Measurements from ENCODE around the gene SH3PXD2A.
A peak's percentile ranks its signal among the peaks of the same experiment; 100 is the strongest.

Gene SH3PXD2A

DNA sequence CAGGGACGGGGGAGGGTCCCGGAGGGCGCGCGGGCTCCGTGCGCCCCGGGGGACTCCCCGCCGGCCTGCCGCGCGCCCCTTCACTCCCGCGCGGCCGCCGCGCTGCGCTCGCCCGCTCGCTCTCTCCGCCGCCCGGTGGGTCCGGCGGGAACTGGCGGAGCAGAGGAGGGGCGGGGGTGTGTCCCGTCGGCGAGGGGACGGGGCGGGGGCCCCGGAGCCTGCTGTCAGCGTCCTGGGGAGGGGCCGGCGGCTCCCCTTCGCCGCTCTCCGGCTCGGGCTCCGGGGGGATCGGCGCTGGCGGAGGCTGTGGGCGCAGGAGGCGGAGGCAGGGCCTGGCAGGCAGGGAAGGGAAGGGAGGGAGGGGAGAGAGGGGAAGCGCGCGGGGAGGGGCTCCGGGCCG is at the start of gene SH3PXD2A:
SH3PXD2A (minus strand) TSS at position 153 of the 400 bp plus-strand sequence. CDS start 310 bp downstream, outside the sequence.
- no peak for DNase-seq
- TF ChIP-seq GATA1 (IDR thresholded peaks at IDR 0.05; ENCODE audit: low read depth, low read length) (no peak), POLR2A (IDR thresholded peaks at IDR 0.05; ENCODE audit: low read length) (no peak)

- TF ChIP-seq GATA1 (IDR thresholded peaks at IDR 0.05; ENCODE audit: low read depth, low read length), result no peak
- no peak for TF ChIP-seq POLR2A (IDR thresholded peaks at IDR 0.05; ENCODE audit: low read length)
- no peak for DNase-seq
These were observed 45.9 kb upstream of the SH3PXD2A start for GRCh38 chr10:103901299-103901698.

- no peak for TF ChIP-seq GATA1 (IDR thresholded peaks at IDR 0.05; ENCODE audit: low read depth, low read length)
- no peak for TF ChIP-seq POLR2A (IDR thresholded peaks at IDR 0.05; ENCODE audit: low read length)
These were observed 43.9 kb upstream of the SH3PXD2A start for GRCh38 chr10:103899312-103899711.

DNA sequence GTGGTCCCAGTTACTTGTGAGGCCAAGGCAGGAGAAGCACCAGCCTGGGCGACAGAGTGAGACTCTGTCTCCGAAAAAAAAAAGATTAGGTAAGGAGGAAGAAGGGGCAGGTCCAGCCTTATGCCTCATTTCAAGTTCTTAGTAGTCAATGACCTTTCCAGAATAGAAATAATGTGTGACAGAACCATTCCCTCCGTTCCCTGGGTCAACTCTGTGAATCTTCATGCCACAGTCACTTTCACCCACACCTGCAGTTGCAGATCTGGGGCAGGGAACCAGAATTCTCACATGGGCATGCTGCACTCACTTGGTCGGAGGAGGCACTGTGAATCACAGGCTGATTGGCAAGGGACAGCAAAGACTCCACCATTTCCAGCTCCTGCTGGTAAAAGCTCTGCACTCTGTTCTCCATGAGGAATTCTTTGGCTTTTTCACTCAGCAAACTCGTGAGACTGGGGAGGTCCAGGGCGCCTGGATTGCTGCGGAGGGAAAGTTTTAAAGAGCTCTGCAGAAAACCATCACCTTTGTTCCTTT is 41.9 kb upstream of the SH3PXD2A start:
- TF ChIP-seq GATA1 (IDR thresholded peaks at IDR 0.05; ENCODE audit: low read depth, low read length) (no peak), POLR2A (IDR thresholded peaks at IDR 0.05; ENCODE audit: low read length) (no peak)
- no peak for DNase-seq

More at GRCh38 chr10:103899312-103899711, 43.9 kb upstream of the SH3PXD2A start:
- DNase-seq, result no peak

DNA sequence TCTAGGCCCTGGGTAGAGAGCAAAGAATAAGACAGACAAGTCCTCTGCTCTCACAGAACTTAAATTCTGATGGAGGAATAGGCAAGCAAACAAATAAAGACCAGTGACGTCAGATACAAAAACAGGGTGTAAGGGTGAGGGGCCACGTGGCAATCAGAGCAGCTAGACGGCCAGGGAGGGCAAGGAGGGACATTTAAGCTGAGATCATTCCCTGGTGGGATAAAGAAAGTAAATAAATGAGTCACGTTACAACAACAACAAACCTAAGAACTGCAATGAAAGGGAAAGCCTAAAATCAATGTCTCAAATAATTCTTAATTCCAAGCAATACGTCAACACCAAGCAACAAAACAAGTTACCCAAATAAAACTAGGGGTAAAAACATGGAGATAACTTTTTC is 40.8 kb upstream of the SH3PXD2A start:
- no peak for DNase-seq
- TF ChIP-seq POLR2A (IDR thresholded peaks at IDR 0.05; ENCODE audit: low read length) (no peak), GATA1 (IDR thresholded peaks at IDR 0.05; ENCODE audit: low read depth, low read length) (no peak)

DNA sequence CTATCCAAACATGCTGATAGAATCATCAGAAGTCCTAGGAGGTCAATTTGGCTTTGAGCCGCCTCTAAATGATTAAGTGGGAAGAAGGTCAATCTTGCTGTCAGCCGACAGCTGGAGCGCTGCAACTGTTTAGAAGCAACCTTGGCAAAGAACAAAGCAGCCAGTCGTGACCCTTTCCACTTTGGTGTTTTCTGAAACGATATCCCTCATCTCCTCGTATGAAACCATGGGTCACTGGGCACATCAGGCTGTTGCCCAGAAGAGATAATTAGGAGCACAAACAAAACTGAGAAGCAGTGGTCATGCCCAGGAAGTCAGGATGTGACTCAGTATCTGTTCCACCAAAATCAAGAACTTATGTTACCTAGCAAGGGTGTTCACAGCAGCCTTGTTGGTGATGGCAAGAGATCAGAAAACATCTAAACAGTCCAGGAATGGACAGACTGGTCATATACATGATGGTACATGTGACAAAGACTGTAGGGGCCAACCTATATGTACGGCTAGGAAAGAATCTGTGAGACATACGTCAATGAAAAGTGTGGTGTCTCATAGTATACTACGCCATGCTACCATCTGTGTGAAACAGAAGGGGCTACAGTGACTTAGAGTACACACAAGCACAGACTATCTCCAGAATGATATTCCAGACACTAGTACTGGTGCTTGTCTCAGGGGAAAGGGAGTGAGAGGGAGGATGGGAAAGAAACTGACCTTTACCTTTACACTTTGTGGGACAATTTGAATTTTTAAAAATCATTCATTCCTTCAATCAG is 40.2 kb upstream of the SH3PXD2A start:
- TF ChIP-seq GATA1 (IDR thresholded peaks at IDR 0.05; ENCODE audit: low read depth, low read length) (no peak), POLR2A (IDR thresholded peaks at IDR 0.05; ENCODE audit: low read length) (no peak)
- DNase-seq, result no peak

GRCh38 chr10:103894441-103894864 is 39.1 kb upstream of the SH3PXD2A start:
- TF ChIP-seq POLR2A (IDR thresholded peaks at IDR 0.05; ENCODE audit: low read length) (no peak), GATA1 (IDR thresholded peaks at IDR 0.05; ENCODE audit: low read depth, low read length) (no peak)
- no peak for DNase-seq

- TF ChIP-seq POLR2A (IDR thresholded peaks at IDR 0.05; ENCODE audit: low read length), result no peak
- TF ChIP-seq GATA1 (IDR thresholded peaks at IDR 0.05; ENCODE audit: low read depth, low read length), result no peak
- no peak for DNase-seq
These were observed 38.4 kb upstream of the SH3PXD2A start for GRCh38 chr10:103893817-103894216.

- DNase-seq, result no peak
- TF ChIP-seq POLR2A (IDR thresholded peaks at IDR 0.05; ENCODE audit: low read length), result no peak
- TF ChIP-seq GATA1 (IDR thresholded peaks at IDR 0.05; ENCODE audit: low read depth, low read length), result no peak
These were observed 36.8 kb upstream of the SH3PXD2A start for GRCh38 chr10:103892181-103892580.

- no peak for TF ChIP-seq GATA1 (IDR thresholded peaks at IDR 0.05; ENCODE audit: low read depth, low read length)
- no peak for TF ChIP-seq POLR2A (IDR thresholded peaks at IDR 0.05; ENCODE audit: low read length)
- DNase-seq, result no peak
These were observed 35.3 kb upstream of the SH3PXD2A start for GRCh38 chr10:103890688-103891087.

DNA sequence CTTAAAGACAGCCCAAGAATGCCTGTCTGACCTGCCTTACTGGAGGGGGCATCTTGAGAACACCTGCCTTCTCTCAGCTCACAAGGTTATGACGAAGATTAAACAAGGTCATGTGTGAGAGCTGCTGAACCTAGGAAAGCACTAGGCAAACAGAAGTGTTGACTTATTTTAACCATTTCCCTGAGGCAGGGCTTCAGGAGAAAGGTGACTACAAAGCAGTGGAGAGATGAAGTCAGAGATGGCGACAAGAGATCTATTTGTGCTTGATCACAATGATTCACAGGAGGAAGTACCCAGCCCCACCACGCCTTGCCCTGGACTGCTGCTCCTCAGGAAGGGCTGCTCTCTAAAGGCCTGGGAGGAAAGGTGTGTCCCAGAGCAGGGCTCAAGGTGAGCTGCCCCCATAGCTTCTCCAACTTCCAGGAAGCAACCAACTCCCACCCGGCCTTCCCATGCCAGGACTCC is 34.9 kb upstream of the SH3PXD2A start:
- no peak for DNase-seq
- TF ChIP-seq GATA1 (IDR thresholded peaks at IDR 0.05; ENCODE audit: low read depth, low read length), result no peak
- no peak for TF ChIP-seq POLR2A (IDR thresholded peaks at IDR 0.05; ENCODE audit: low read length)

DNA sequence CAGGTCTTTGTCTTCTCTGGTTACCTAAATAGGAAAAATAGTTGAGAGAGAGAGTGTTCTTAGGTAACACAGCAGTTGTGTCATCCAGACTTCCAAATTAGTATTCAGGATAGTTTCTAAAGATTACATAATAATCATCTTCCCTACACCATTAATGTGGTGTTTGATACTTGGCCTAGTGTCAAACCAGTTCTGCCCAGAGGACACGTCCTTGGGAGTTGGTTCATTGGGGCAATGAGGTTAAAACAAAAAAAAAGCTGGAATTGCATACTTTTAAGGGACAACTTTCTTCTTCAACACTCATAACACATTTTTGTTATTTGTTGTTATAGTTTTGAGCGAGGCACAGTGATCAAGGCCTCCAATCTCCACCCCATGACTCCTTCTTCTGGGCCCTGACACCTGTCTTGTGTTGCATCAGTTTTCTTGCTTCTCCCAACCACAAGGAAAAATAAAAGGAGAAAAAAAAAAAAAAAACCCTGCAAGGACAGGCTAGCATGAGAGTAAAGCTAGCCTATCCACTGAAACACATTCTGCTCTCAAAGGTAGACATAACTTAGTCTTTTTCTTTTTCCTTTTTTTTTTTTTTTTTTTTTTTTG is 33.8 kb upstream of the SH3PXD2A start:
- no peak for DNase-seq
- TF ChIP-seq GATA1 (IDR thresholded peaks at IDR 0.05; ENCODE audit: low read depth, low read length), result no peak
- no peak for TF ChIP-seq POLR2A (IDR thresholded peaks at IDR 0.05; ENCODE audit: low read length)

DNA sequence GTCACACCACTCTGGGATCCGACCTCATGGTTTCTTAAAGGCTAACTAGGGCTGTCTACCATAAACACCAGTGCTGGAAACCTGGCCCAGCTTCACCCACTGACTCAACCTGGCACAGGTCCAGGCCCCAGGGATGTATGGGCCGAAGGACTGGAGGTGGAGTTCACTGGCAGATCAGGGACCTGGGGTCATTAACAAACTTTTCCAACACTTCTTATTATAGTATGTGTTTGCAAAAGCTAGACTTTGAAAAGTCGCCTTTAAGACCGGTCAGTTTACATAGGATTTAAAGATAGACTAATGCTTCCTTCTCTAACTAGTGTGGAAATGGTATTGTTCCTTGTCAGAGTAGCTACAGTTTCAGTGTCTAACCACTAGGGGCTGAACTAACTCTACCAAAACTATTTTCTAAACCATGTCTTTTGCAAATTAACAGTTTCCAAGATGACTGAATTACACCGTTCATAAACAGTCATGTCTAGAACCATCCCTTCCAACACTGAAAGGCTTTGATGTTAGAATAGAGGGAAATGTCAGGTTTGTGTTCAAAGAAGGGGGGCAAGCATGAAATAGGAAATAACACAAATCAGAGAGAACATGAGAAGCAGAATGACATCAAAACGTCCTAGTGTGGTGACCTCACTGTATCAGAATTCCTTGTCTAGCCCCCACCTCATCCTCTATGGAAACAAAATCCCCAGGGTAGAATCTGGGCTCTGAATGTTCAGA is 32.9 kb upstream of the SH3PXD2A start:
- TF ChIP-seq GATA1 (IDR thresholded peaks at IDR 0.05; ENCODE audit: low read depth, low read length) (no peak), POLR2A (IDR thresholded peaks at IDR 0.05; ENCODE audit: low read length) (no peak)
- peak; percentile 56 to 79 for DNase-seq

DNA sequence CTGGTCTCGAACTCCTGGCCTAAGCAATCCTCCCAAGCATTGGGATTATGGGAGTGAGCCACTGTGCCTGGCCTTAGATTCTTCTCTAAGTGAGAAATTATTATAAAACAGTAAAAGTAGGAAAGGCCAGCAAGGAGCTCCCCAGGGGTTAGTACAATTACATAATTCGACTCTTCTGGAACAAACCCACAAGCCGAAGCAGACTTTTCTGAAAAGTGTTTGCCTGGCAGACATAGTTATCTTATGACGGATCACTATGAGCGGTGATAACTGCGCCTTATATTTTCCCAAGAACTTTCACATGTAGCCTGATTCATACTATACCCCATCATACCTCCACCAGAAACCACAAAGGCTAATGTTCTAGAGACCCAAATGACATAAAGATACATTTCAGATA is 30.2 kb upstream of the SH3PXD2A start:
- TF ChIP-seq GATA1 (IDR thresholded peaks at IDR 0.05; ENCODE audit: low read depth, low read length) (no peak), POLR2A (IDR thresholded peaks at IDR 0.05; ENCODE audit: low read length) (no peak)
- no peak for DNase-seq
